HCT116 (cell line): ENCODE results near the gene TMEM145.

Experiments used
- CEBPB ChIP-seq: IDR thresholded peaks from 2 replicates; pipeline ENCODE4 v1.6.1; 2012; ENCODE audit warnings: low read depth
- CTCF ChIP-seq, 3 experiments: fragments of 200-600 bp in 1 of 3; sonication (generic) in 1 of 3; IDR thresholded peaks in 2 of 3; conservative IDR thresholded peaks in 1 of 3; 2 replicates each; pipeline ENCODE4 v1.5.1; 2012 to 2017; ENCODE audit warnings: low read depth in 2 of 3, low read length in 2 of 3, antibody characterized with exemption in 1 of 3, borderline replicate concordance in 1 of 3, control low read depth in 1 of 3, mild to moderate bottlenecking in 1 of 3, mixed read lengths in 1 of 3, mixed run types in 1 of 3, moderate library complexity in 1 of 3; ENCODE audit not compliant: insufficient read depth in 1 of 3
- EZH2 ChIP-seq: fragments of 200-600 bp; sonication (generic); IDR thresholded peaks from 2 replicates; pipeline ENCODE4 v1.6.1; 2017; ENCODE audit warnings: antibody characterized with exemption, mixed run types
- MAX ChIP-seq: IDR thresholded peaks from 2 replicates; pipeline ENCODE4 v1.6.1; 2012
- POLR2A ChIP-seq: IDR thresholded peaks from 2 replicates; pipeline ENCODE4 v1.7.0; 2011; ENCODE audit warnings: borderline replicate concordance; ENCODE audit not compliant: insufficient read depth, insufficient read length; ENCODE audit errors: extremely low read depth
- POLR2AphosphoS5 ChIP-seq: IDR thresholded peaks from 2 replicates; pipeline ENCODE4 v1.6.1; 2011; ENCODE audit warnings: mild to moderate bottlenecking, low read depth, low read length, moderate library complexity
- SP1 ChIP-seq: IDR thresholded peaks from 2 replicates; pipeline ENCODE4 v1.6.1; 2012; ENCODE audit warnings: low read depth
- ZFX ChIP-seq: fragments of 450-650 bp; IDR thresholded peaks from 2 replicates; pipeline ENCODE4 v1.6.1; 2017

GRCh38 chr19:42267644-42268141 lies 45.4 kb upstream of the TMEM145 start:
- TF ChIP-seq POLR2AphosphoS5 (no peak), EZH2 (no peak), POLR2A (no peak), CTCF (IDR thresholded peaks at IDR 0.05 in 2 of 3, conservative IDR thresholded peaks at IDR 0.05 in 1 of 3; ENCODE audit: borderline replicate concordance in 1 of 3, insufficient read depth in 1 of 3, low read depth in 2 of 3, low read length in 2 of 3) (no peak), SP1 (no peak), ZFX (no peak), MAX (no peak), CEBPB (no peak)
